NCI-H2029 treated with DMSO at 0.1 percent for 48 hours (cell line): ENCODE measurements around the gene NPPA.

ENCODE experiments used
- DNase-seq: peaks from one replicate; lab custom pipeline; 2025; lab: John Stamatoyannopoulos, UW

Gene NPPA

DNA sequence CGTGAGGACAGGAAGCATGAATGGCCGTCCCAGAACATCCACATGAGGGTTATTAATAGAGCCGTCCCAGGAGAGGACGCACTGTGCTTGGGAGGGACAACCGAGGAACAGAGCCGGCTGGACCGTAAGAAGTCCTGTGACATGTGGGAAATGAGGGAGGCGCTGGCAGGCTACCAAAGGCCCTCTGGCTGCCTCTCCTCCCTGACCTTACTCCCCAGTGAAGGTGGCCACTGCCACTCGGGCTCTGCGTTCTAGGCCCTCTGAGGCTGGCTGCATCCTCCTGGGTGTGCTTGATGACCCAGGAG is 26.6 kb upstream of the NPPA start:
- DNase-seq, result no peak

DNA sequence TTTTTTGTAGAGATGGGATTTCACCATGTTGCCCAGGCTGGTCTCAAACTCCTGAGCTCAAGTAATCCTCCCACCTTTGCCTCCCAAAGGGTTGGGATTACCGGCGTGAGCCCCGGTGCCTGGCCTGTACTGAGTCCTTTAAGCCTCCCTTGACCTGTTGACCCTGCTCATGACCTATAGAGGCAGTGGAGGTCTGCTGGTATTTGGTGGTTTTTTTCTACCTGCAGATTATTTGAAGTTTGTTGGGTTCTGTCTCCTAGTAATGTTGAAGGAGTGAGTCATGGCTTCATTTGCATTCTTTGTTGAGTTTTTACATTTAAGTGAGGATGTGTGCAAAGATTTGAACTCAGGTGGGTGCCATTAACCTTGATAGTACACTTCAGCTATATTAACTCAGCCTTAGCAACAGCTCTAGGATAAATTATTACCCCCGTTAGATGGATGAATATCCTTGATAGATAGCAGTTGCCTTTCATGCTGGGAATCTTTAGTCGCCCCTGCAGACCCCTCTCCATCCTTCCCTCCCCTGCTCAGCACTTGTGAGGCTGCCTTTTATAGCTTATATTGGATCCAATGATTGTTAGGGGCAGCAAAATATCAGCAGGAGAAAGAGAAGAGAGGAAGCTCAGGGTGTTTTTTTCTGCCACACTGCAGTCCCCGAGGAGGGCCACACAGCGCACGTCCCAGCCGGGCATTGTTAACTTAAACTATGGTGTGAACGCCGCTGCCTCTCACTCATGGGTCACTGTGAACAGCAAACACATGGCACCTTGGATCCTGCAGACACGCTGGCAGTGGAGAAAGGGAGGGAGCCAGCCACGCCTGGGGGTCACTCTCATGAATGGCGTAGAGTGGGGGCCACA is 26.0 kb upstream of the NPPA start:
- no peak for DNase-seq

DNA sequence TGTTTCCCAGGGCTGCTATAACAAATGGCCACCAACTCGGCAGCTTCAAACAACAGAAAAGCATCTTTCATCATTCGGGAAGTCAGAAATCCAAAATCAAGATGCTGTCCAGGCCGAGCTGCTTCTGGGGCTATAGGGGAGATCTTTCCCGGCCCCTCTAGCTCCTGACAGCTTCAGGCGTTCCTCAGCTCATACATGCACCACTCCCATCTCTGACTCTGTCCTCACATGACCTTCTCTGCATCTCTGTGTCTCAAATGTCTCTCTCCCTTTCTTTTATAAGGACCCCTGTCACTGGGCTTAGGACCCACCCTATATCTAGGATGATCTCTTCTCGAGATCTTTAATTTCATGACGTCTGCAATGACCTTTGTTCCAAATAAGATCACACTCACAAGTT is 25.0 kb upstream of the NPPA start:
- DNase-seq, result no peak

DNA sequence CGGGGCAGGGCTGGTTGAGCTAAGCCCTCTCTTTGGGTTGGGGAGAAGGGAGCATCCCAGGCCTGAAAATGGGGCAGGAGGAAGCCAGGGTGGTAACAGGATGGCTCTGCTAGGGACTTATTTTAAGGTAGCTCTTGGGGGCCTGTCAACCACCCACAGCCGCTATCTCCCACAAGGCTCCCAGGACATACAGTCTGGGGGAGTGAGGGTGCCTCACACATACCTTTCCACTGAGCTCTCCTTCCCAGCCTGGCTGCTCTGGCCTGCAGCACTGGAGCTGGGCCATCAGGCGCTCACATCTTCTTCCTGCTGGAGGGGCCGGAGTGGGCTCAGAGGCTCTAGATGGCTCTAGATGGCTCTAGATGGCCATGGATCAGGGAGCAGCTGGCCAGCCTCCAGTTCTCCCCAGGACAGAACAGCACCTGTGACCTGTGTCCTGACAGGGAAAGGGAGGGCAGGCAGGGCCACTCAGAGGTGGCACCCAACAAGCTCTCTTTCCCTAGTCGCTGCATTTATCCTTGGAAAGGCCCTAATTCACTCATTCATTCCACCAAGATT is 22.1 kb upstream of the NPPA start:
- DNase-seq, result no peak

DNA sequence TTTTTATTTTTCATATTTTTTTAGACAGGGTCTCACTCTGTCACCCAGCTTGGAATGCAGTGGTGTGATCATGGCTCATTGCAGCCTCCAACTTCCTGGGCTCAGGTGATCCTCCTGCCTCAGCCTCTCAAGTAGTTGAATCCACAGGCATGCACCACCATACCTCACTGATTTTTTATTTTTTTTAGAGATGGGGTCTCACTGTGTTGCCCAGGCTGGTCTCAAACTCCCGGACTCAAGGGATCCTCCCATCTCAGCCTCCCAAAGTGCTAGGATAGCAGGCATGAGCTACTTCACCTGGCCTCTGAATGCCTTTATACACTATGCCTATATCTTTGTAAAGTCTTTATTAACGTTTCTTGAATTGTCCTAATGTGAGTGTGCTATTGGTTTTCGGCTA is 21.5 kb upstream of the NPPA start:
- DNase-seq, result no peak

DNA sequence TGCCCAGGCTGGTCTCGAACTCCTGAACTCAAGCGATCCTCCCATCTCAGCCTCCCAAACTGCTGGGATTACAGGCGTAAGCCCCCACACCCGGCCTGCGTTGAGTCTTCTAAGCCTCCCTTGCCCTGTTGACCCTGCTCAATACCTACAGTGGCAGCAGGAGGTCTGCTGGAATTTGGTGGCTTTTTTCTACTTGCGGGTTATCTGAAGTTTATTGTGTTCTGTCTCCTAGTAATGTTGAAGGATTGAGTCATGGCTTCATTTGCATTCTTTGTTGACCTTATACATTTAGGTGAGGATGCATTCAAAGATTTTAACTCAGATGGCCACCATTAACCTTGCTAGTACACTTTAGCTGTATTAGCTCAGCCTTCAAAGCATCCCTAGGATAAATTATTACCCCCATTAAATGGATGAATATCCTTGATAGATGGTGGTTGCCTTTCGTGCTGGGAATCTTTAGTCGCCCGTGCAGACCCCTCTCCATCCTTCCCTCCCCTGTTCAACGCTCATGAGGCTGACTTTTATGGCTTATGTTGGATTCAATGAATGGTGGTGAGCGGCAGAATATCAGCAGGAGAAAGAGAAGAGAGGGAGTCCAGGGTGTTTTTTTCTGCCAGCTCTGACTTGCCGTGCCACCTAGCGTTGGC is 20.9 kb upstream of the NPPA start:
- DNase-seq, result no peak

DNA sequence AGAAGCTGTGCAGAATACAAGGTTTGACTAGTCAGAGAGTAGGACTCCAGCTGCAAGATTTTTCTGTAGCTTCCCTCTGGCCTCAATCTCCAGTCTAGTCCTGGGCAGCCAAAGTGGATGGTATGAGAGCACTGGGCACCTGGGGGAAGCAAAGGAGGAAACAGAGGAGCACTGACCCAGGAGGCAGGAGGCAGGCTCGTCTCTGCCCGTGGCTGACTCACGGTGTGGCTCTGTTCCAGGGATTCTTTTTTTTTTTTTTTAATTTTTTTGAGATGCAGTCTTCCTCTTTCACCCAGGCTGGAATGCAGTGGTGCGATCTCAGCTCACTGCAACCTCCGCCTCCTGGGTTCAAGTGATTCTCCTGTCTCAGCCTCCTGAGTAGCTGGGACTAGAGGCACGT is 15.3 kb upstream of the NPPA start:
- peak; percentile 9 for DNase-seq

DNA sequence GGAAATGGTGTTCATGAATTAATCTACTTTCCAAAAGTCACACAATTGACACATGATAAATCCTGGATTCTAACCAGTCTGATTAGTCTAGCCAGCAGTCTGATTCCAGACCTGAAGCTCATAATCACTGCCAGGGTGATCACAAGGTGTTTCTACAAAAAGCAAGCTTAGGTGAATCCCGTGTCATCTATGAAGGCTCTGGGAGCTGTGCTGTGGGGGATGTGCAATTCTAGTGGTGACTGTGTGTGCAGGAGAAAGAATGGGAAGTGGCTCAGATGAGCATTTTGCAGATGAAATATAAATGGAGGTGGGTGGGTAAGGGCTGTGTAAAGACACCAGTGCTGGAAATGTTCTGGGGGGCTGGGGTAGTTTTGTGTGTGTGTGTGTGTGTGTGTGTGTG is 13.0 kb upstream of the NPPA start:
- DNase-seq, result no peak

DNA sequence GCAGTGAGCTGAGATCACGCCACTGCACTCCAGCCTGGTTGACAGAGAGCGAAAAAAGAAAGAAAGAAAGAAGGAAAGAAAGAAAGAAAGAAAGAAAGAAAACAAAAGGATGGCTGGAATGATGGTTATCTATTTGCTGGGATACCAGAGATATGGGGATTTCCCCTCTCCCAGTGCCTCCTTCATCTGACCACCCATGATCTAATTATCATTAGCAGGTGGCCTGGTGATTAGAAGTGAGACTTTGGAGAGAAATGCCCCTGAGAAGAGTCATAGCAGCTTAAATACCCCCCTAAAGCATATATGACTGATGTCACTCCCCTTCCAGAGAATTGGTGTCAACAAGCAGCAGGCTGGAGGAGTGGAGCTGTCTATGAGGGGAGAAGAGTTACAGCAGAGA is 12.5 kb upstream of the NPPA start:
- no peak for DNase-seq

DNA sequence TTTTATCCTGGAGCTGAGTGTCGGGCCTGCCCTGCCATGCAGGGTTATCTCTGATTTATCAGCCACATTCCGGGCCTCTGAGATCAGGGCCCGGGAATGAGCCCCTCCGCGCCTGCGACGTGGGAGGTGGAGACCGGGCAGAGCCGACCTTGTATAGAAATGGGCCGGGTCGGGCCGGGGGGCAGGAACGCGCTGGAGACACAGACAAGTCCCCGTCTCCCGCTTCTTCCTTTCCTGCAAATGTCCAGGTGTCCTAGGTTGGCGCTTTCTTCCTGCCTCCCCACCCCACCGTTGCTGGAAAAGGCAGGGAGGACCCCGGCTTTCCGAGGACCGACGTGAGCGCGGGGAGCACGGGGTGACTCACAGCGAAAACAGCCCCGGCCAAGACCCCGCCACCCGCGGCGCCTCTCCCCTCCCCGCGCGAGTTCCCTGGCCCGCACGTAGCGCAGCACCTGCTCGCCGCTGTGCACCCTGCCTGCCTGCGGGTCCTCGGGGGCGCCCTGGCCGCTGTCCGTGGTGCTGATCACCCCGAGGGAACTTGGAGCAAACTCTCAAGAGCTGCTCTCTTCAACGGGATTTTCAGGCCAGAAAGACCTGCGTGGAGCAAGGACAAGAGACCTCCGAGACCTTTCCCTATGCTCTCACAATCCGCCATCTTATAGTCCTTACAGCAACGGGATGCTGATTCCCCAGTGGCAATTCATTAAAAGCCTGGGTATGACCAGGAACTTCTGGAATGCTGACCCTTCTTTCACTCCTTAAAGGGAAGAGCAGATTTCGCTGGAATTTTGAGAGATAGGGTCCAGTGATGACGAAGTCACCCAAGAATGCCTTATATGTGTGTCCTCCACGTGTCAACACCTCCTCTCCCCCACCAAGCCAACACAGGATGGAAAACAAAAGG is 11.6 kb upstream of the NPPA start:
- no peak for DNase-seq

DNA sequence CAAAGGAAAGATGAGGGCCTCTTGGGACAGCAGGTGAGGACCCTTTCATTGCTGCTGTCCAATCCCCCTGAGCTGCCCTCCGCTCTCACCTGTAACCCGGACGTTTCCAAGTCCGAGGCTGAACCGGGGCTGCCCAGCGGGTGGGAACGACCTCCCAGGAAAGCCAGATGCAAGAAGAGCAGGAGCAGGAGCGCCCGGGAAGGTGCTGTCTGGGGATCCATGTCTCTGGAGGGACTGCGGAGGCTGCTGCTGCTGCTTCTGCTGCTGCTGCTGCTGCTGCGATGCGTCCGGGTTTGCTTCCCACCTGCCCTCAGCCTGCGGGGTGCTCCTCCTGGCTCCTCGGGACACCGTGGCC is 11.0 kb upstream of the NPPA start, which contains the start of gene NPPB:
NPPB (minus strand) TSS at position 333 of the 355 bp plus-strand sequence; CDS start at position 221, 112 bp downstream.
- DNase-seq, result no peak

DNA sequence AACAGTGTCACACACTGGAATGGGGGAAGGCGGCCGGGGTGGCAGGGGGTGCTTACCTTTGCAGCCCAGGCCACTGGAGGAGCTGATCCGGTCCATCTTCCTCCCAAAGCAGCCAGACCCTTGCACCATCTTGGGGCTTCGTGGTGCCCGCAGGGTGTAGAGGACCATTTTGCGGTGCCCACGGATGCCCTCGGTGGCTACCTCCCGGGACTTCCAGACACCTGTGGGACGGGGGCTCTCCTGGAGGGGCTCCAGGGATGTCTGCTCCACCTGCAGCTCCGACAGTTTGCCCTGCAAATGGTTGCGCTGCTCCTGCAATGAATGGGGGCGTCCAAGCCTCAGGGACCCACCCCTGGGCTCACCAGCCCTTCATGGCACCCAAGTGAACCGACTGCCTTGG is 10.6 kb upstream of the NPPA start:
- no peak for DNase-seq

DNA sequence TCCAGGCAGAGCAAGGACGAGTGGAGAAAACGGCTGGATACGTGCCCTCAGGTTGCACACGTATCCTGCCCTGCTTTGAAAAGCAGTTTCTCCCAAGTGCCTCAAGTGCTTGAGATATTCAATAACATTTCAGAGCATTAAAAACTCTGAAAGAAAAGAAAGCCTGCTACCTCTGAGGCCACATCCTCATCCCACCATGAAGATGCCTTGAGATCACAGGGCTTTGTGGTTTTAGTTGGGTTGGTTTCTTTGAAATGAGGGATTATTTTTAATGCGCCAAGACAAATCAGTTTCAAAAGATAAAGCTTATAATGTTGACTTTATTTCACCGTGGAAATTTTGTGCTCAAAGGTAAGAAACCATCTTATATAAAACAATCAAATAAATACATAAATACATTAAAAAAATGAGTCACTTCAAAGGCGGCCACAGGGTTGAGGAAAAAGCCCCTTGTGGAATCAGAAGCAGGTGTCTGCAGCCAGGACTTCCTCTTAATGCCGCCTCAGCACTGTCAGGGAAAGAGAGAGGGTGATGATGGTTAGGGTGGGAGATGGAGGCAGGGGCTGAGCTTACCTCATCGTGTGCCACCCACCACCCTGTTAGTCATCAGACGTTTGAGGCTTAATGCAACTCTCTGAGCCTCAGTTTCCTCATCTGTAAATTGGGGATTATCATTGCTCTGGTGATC is 9.7 kb upstream of the NPPA start:
- no peak for DNase-seq

DNA sequence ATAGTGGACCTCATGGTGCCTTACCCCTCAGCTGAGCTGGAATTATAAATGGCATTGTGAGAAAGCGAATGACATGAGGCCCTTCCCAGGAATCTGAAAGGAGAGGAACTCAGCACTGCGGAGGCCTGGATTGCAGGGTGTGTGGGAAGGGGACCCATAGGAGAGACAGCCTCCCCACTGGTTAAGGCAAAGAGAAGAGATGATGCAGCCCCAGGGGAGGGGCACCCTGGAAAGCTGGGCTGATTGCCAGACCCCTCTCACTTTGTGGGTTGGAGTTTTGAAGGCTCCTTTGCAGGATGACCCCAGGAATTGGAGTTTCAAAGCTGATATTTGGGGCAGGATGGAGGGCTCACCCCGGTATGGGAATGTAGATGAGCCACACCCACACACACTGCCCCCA is 9.1 kb upstream of the NPPA start:
- no peak for DNase-seq

DNA sequence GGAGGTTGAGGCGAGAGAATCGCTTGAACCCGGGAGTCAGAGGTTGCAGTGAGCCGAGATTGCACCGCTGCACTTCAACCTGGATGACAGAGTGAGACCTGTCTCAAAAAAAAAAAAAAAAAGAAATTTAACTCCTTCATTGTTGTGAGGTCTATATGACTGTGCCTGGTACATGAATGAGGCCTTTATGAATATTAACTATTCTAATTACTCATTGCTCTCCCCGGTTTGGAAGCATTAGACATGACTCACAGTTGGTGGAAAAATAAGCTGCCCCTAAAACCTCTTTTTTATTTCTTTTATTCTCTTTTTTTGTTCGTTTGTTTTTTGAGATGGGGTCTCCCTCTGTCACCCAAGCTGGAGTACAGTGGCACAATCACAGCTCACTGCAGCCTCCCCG is 7.8 kb upstream of the NPPA start:
- DNase-seq, result no peak

DNA sequence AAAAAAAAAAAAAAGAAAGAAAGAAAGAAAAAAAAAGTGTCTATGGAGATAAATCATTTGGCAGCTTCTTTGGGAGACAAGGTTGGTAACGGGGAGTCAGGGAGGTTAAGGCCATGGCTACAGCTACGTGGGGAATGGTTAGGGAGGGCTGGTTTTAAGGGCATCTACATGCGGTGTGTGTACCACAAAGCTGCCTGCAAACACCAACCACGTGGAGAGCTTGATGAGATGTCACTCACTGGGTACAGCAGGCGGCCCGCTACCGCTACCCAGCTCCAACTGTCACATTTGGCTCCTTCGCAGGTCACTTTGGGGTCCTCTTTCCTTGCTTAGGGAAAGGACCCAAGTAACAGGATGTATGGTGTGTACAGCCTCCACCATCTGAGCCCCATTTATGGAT is 6.9 kb upstream of the NPPA start:
- DNase-seq, result no peak

DNA sequence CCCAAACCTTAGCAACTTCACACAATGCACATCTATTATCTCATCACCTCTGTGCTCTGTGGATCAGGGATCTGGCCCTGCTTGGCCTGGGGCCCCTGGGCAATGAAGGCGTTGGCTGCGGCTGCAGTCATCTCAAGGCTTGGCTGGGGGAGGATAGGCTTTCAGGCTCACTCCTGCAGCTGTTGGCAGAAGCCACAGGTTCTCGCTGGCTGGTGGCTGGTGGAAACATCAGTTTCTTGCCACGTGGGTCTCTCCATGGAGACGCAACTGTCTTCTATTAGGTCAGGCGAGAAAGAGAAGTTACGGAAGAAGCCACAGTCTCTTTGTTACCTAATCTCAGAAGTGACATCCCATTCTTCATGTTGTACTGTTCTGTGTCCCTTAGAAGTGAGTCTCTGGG is 3.6 kb upstream of the NPPA start:
- no peak for DNase-seq

DNA sequence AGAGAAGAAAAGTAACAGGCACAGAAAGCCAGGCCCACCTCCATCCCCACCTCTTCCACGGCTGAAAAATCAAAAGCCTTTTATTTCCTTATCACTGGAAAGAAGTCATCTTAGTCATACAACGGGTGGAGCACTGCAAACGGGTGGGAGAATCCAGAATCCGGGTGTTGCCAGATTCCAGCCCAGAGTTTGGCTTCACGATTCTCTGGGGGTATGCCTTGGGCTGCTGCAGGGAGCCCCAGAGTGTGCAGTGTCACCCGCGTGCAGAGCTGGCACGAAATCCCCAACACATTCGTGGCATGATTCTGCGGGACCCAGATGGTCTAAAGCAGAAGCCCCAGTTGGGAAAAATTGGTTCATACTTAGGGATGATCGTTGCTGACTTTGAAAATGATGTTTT is 2.6 kb upstream of the NPPA start:
- no peak for DNase-seq

DNA sequence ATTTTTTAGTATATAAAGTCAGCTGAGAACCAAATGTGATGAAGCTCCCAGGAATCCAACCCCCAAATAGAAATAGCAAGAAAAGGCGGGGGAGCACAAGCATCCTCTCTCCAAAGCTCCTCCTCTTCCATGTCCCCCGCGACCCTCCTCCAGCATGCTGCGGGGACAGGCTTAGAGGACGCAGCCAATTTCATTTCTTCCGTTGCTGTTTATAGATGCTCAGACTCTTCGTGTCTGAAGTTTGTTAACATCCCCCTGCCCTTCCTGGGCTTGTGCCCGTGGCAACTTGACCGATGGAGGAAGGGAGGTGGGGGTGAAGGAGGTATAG is 754 bp upstream of the NPPA start:
- no peak for DNase-seq

DNA sequence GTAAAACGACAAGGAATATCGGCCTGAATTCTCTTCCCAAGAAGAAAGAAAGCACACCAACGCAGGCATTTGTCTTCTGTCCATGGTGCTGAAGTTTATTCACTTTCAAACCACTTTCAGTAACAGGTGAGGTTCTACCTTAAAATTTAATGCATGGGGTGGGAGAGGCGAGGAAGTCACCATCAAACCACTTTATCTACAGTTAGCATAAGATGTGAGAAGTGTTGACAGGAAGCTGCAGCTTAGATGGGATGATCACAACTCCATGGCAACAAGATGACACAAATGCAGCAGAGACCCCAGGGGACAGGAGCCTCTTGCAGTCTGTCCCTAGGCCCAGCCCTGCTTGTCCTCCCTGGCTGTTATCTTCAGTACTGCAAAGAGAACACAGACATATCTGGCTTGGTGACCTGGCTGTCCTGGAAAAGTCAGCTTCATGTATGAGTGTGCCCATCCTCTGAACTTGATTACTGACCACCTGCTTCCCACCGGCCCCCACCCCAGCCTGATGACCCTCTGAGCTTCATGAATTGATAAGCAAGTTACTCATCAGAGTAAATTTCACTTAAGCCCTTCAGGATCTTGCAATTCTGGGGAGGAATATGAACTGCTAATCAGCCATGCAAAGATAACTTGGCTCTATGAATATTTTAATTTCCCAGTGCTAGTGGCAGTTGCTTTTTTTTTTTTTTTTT is 1.8 kb downstream of the NPPA start:
- DNase-seq, result no peak
